Lung (tissue), 12 donors: Measurements from ENCODE around the gene LTBP4. TPM values are rescaled to one million over a fixed set of nuclear protein-coding genes. Genes with fewer than 3 reads are reported as not detected.
"Not testable (repeated sequence)": the region's sequence is repeated elsewhere in the genome, so short reads cannot be mapped to it uniquely, and the experiment has no call there.

Experiments used
- ATAC-seq: fragments of 200-7000 bp; cut with Tn5 transposase; one replicate; pipeline ENCODE4 v1.9.1; 2020; ENCODE audit warnings: moderate number of reproducible peaks; ENCODE audit not compliant: insufficient read depth, low FRiP score
- DNase-seq, 3 donors: peaks; one replicate each; pipeline ENCODE4 v3.0.0-alpha.2; 2013 to 2017
- H3K27ac ChIP-seq, 2 donors: one replicate each; pipeline ENCODE4 v1.5.1; 2013; ENCODE audit warnings: mild to moderate bottlenecking in 2 of 2, moderate library complexity in 2 of 2, control low read depth in 1 of 2, inconsistent platforms in 1 of 2, low read depth in 1 of 2, low read length in 1 of 2
- H3K27me3 ChIP-seq, 3 donors: one replicate each; pipeline ENCODE4 v1.5.1; 2013; ENCODE audit warnings: low read length in 2 of 3; ENCODE audit not compliant: control insufficient read depth in 3 of 3, insufficient read depth in 3 of 3
- H3K36me3 ChIP-seq, 4 donors: one replicate each; pipeline ENCODE4 v1.5.1; 2013; ENCODE audit warnings: low read length in 4 of 4, mild to moderate bottlenecking in 1 of 4, moderate library complexity in 1 of 4; ENCODE audit not compliant: control insufficient read depth in 4 of 4, insufficient read depth in 4 of 4
- H3K4me1 ChIP-seq, 5 donors: one replicate each; pipeline ENCODE4 v1.5.1; 2013; ENCODE audit warnings: low read length in 5 of 5, mild to moderate bottlenecking in 2 of 5, moderate library complexity in 1 of 5; ENCODE audit not compliant: control insufficient read depth in 5 of 5, insufficient read depth in 5 of 5
- H3K4me3 ChIP-seq: one replicate; pipeline ENCODE4 v1.5.1; 2013; ENCODE audit warnings: mild to moderate bottlenecking, control low read depth, moderate library complexity
- H3K9ac ChIP-seq, 2 donors: one replicate each; pipeline ENCODE4 v1.5.1; 2013; ENCODE audit warnings: low read length in 2 of 2, control low read depth in 1 of 2; ENCODE audit not compliant: insufficient read depth in 1 of 2
- H3K9me3 ChIP-seq, 4 donors: one replicate each; pipeline ENCODE4 v1.5.1; 2013; ENCODE audit warnings: low read length in 3 of 4, mild to moderate bottlenecking in 1 of 4, moderate library complexity in 1 of 4; ENCODE audit not compliant: control insufficient read depth in 4 of 4, insufficient read depth in 3 of 4
- WGBS, 2 donors: extraction: QIAGEN DNeasy Blood & Tissue Kit; methylation state at CpG; one replicate each; pipeline ENCODE4 v1.1.7; 2013; 5-methylcytosine and 5-hydroxymethylcytosine counted together
- polyA plus RNA-seq, 2 donors: library from polyadenylated mRNA; stranded (reverse); fragments of 200-250 nt; gene quantifications; one replicate each; pipeline ENCODE4 v1.2.1, GENCODE V29; 2013
- total RNA-seq, 2 donors: library from RNA; depleted of rRNA in 1 of 2; stranded (reverse); fragments of >200 nt in 1 of 2; gene quantifications; one replicate each; pipeline ENCODE4 v1.2.1, GENCODE V29; 2014 to 2021
- TF ChIP-seq, protein P1 (sequence below): IDR thresholded peaks from 2 replicates; pipeline ENCODE4 v1.5.1; 2012; ENCODE audit warnings: mild to moderate bottlenecking; ENCODE audit errors: control extremely low read depth, extremely low read depth
- donor health status: control.
- donor health status: control.
- donor health status: Bipolar disorder and iron deficiency.
- donor health status: healthy.
- donor health status: DM: yes; HTN: yes; CAD: no.

Gene LTBP4
- total and polyA plus RNA-seq, 4 donors = 73.0 to 290 (median 151) TPM

DNA sequence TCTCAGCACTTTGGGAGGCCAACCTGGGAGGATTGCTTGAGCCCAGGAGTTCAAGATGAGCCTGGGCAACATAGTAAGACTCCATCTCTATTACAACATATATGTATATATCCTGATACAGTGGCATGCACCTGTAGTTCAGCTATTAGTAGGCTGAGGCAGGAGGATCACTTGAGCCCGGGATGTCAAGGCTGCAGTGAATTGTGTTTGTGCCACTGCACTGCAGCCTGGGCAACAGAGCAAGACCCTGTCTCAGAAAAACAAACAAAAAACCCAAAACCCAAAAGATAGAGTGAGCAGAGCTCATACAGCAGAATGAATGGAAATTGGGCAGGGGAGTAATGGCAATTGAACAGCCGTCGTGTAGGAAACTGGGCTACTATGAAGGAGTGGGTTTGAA lies 41.8 kb upstream of the LTBP4 start:
- no peak overlapping the region for H3K9ac ChIP-seq
- no peak overlapping the region for H3K27ac ChIP-seq
- no peaks in the 10 kb centered on the region for H3K9me3 ChIP-seq
- H3K4me1 ChIP-seq = no peaks in the 10 kb centered on the region
- no peaks in the 10 kb centered on the region for H3K36me3 ChIP-seq
- WGBS, 2 donors = 82 to 86% methylated on average over 3 of the region's 3 CpGs
- DNase-seq (no peak), ATAC-seq (no peak)
- H3K4me3 ChIP-seq = no peak overlapping the region
- H3K27me3 ChIP-seq = peaks cover 5 to 26% (median 12%) of the 10 kb centered on the region in 3 donors
- TF ChIP-seq, protein P1, sequence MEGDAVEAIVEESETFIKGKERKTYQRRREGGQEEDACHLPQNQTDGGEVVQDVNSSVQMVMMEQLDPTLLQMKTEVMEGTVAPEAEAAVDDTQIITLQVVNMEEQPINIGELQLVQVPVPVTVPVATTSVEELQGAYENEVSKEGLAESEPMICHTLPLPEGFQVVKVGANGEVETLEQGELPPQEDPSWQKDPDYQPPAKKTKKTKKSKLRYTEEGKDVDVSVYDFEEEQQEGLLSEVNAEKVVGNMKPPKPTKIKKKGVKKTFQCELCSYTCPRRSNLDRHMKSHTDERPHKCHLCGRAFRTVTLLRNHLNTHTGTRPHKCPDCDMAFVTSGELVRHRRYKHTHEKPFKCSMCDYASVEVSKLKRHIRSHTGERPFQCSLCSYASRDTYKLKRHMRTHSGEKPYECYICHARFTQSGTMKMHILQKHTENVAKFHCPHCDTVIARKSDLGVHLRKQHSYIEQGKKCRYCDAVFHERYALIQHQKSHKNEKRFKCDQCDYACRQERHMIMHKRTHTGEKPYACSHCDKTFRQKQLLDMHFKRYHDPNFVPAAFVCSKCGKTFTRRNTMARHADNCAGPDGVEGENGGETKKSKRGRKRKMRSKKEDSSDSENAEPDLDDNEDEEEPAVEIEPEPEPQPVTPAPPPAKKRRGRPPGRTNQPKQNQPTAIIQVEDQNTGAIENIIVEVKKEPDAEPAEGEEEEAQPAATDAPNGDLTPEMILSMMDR = no peak

GRCh38 chr19:40560092-40560507 lies 41.1 kb upstream of the LTBP4 start:
- DNase-seq (no peak), ATAC-seq (no peak)
- Histone ChIP-seq H3K4me3 (no peak overlapping the region), H3K9ac (no peak overlapping the region), H3K27ac (no peak overlapping the region), H3K27me3 (peaks cover 3 to 19% (median 6%) of the 10 kb centered on the region in 3 donors), H3K9me3 (no peaks in the 10 kb centered on the region), H3K36me3 (no peaks in the 10 kb centered on the region), H3K4me1 (no peaks in the 10 kb centered on the region)
- TF ChIP-seq, protein P1 = no peak
- 65 to 80% methylated on average over 20 of the region's 20 CpGs for WGBS, 2 donors

DNA sequence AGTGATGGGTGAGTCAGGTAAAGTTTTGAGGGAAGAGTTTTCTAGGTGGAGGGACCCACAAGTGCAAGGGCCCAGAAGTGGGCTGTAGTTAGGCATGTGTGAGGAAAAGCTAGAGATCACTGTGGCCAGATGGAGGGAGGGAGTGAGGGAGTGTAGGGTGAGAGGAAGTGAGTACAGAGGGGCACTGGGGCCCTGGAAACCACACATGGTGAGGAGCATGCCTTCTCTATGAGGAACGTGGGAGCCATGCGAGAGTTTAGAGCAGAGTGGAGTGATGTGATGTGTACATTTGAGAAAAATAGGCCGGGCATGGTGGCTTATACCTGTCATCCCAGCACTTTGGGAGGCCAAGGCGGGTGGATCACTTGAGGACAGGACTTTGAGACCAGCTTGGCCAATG lies 39.2 kb upstream of the LTBP4 start:
- Histone ChIP-seq H3K27ac (no peak overlapping the region), H3K27me3 (peaks cover 0 to 27% (median 14%) of the 10 kb centered on the region in 3 donors), H3K9me3 (no peaks in the 10 kb centered on the region), H3K36me3 (no peaks in the 10 kb centered on the region), H3K4me1 (no peaks in the 10 kb centered on the region), H3K4me3 (no peak overlapping the region), H3K9ac (no peak overlapping the region)
- TF ChIP-seq, protein P1 = no peak
- ATAC-seq (no peak), DNase-seq (no peak)
- WGBS, 2 donors = 46 to 61% methylated on average over 4 of the region's 4 CpGs

DNA sequence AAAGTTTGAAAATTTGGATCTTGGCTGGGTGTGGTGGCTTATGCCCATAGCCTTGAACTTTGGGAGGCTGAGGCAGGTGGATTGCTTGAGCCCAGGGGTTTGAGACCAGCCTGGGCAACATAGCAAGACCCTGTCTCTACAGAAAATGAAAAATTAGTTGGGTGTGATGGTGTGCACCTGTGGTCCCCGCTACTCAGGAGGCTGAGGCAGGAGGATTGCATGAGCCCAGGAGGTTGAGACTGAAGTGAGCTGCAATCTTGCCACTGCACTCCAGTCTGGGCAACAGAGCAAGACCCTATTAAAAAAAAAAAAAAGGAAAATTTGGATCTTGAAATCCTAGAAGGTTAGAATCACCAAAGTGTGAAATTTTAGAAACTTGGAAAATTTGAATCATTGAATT lies 36.6 kb upstream of the LTBP4 start:
- H3K27me3 ChIP-seq = peaks cover 0 to 48% (median 26%) of the 10 kb centered on the region in 3 donors
- not testable (repeated sequence) for H3K4me1 ChIP-seq, ATAC-seq, DNase-seq, H3K9ac ChIP-seq, H3K4me3 ChIP-seq, H3K36me3 ChIP-seq, H3K27ac ChIP-seq, H3K9me3 ChIP-seq
- 92 to 96% methylated on average over 1 of the region's 1 CpG for WGBS, 2 donors
